ENCODE results near the gene TMEM150B. TPM values are rescaled to one million over a fixed set of nuclear protein-coding genes. Genes with fewer than 3 reads are reported as not detected.

The TMEM150B gene
- 10 to 100 TPM; 31.6 to 62.1 (median 36.4) TPM for total RNA-seq
- long read RNA-seq, donor 1, partial matches to known transcripts = 1 of 4 reads
- long read RNA-seq, donor 1, other reads (novel, unspliced or antisense) = 3 of 4 reads
- long read RNA-seq, donor 2, partial matches to known transcripts = 2 of 6 reads
- long read RNA-seq, donor 2, other reads (novel, unspliced or antisense) = 4 of 6 reads

GRCh38 chr19:55325172-55325571 is at the start of gene TMEM150B:
Gene TMEM150B (minus strand): TSS chr19:55325341. CDS start chr19:55321036, 4,305 bp downstream.
- H3K9me3 ChIP-seq = no peaks in the 10 kb centered on the region
- H3K4me1 ChIP-seq (ENCODE audit: low read depth) = peaks cover 9% of the 10 kb centered on the region
- TF ChIP-seq, protein P1, sequence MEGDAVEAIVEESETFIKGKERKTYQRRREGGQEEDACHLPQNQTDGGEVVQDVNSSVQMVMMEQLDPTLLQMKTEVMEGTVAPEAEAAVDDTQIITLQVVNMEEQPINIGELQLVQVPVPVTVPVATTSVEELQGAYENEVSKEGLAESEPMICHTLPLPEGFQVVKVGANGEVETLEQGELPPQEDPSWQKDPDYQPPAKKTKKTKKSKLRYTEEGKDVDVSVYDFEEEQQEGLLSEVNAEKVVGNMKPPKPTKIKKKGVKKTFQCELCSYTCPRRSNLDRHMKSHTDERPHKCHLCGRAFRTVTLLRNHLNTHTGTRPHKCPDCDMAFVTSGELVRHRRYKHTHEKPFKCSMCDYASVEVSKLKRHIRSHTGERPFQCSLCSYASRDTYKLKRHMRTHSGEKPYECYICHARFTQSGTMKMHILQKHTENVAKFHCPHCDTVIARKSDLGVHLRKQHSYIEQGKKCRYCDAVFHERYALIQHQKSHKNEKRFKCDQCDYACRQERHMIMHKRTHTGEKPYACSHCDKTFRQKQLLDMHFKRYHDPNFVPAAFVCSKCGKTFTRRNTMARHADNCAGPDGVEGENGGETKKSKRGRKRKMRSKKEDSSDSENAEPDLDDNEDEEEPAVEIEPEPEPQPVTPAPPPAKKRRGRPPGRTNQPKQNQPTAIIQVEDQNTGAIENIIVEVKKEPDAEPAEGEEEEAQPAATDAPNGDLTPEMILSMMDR (IDR thresholded peaks at IDR 0.05) = no peak
- DNase-seq (no peak), ATAC-seq (no peak)
- intact Hi-C loops (cut with DNase I, micrococcal nuclease) = no loop called here
- H3K4me3 ChIP-seq = no peak within 1 kb of the TSS
- H3K36me3 ChIP-seq (ENCODE audit: low read depth) = no peaks in the 10 kb centered on the region

- TF ChIP-seq, protein P1 (IDR thresholded peaks at IDR 0.05) = no peak
- peak; percentile 3 for ATAC-seq
- intact Hi-C loops (cut with DNase I, micrococcal nuclease) = no loop called here
These were observed 49.0 kb upstream of the TMEM150B start for GRCh38 chr19:55373993-55374757.

GRCh38 chr19:55373306-55373992 is 48.3 kb upstream of the TMEM150B start:
- H3K4me3 ChIP-seq = no peak overlapping the region
- no peaks in the 10 kb centered on the region for H3K9me3 ChIP-seq
- TF ChIP-seq, protein P1 (IDR thresholded peaks at IDR 0.05) = no peak
- DNase-seq = no peak
- H3K4me1 ChIP-seq (ENCODE audit: low read depth) = peaks cover 8% of the 10 kb centered on the region
- intact Hi-C loops (cut with DNase I, micrococcal nuclease) = no loop called here
- ATAC-seq = peak; percentile 17
- H3K36me3 ChIP-seq (ENCODE audit: low read depth) = no peaks in the 10 kb centered on the region

More at GRCh38 chr19:55373993-55374757, 49.0 kb upstream of the TMEM150B start:
- H3K9me3 ChIP-seq = no peaks in the 10 kb centered on the region
- no peak overlapping the region for H3K4me3 ChIP-seq
- H3K36me3 ChIP-seq (ENCODE audit: low read depth) = no peaks in the 10 kb centered on the region
- peaks cover 2% of the 10 kb centered on the region for H3K4me1 ChIP-seq (ENCODE audit: low read depth)
- no peak for DNase-seq

GRCh38 chr19:55372316-55373081 is 47.4 kb upstream of the TMEM150B start:
- H3K4me3 ChIP-seq = no peak overlapping the region
- H3K4me1 ChIP-seq (ENCODE audit: low read depth) = peaks cover 8% of the 10 kb centered on the region
- intact Hi-C loops (cut with DNase I, micrococcal nuclease) = no loop called here
- DNase-seq (no peak), ATAC-seq (no peak)
- no peaks in the 10 kb centered on the region for H3K36me3 ChIP-seq (ENCODE audit: low read depth)
- no peaks in the 10 kb centered on the region for H3K9me3 ChIP-seq
- TF ChIP-seq, protein P1 (IDR thresholded peaks at IDR 0.05) = no peak

GRCh38 chr19:55370305-55370988 is 45.3 kb upstream of the TMEM150B start, which contains the start of gene IL11:
Gene IL11 (minus strand): TSS chr19:55370463. CDS start chr19:55370310, 153 bp downstream.
- Histone ChIP-seq H3K9me3 (no peaks in the 10 kb centered on the region), H3K4me1 (ENCODE audit: low read depth) (peaks cover 8% of the 10 kb centered on the region), H3K36me3 (ENCODE audit: low read depth) (no peaks in the 10 kb centered on the region), H3K4me3 (no peak within 1 kb of the TSS)
- intact Hi-C loops (cut with DNase I, micrococcal nuclease) = no loop called here
- no peak for ATAC-seq
- TF ChIP-seq, protein P1 (IDR thresholded peaks at IDR 0.05) = no peak
- DNase-seq = peak in 1 of 3 donors; percentile 44
